H1 (cell line): Measurements from ENCODE around the gene CIC. TPM values are rescaled to one million over a fixed set of nuclear protein-coding genes. Genes with fewer than 3 reads are reported as not detected.

Source experiments
- CBX8 ChIP-seq: fragments of 300-800, 300-1000 bp; sonication (generic); IDR thresholded peaks from 2 replicates; pipeline ENCODE4 v1.7.1; 2016; ENCODE audit warnings: low read depth, low read length, borderline replicate concordance
- EZH2 ChIP-seq: fragments of 200-600 bp; sonication (generic); IDR thresholded peaks from 2 replicates; pipeline ENCODE4 v1.7.1; 2012; ENCODE audit warnings: low read depth, mild to moderate bottlenecking, moderate library complexity, low read length, inconsistent platforms; ENCODE audit not compliant: severe bottlenecking
- KDM1A ChIP-seq: fragments of 200-600, 300-600 bp; sonication (generic); IDR thresholded peaks from 2 replicates; pipeline ENCODE4 v1.7.1; 2016; ENCODE audit warnings: mild to moderate bottlenecking, low read length, borderline replicate concordance
- KDM4A ChIP-seq: IDR thresholded peaks from one replicate; pipeline ENCODE4 v1.7.1; 2012; ENCODE audit warnings: low read depth, mild to moderate bottlenecking, moderate library complexity, low read length, inconsistent platforms; ENCODE audit not compliant: severe bottlenecking
- NRF1 ChIP-seq: IDR thresholded peaks from 2 replicates; pipeline ENCODE4 v1.6.1; 2011; ENCODE audit warnings: mild to moderate bottlenecking, low read depth, low read length, improper control_type of control experiment
- RFX5 ChIP-seq: IDR thresholded peaks from 2 replicates; pipeline ENCODE4 v1.6.1; 2011; ENCODE audit warnings: low read depth, low read length, improper control_type of control experiment, borderline replicate concordance
- RNF2 ChIP-seq: fragments of 200-900, 300-1000 bp; sonication (generic); IDR thresholded peaks from 2 replicates; pipeline ENCODE4 v1.7.1; 2016; ENCODE audit warnings: borderline replicate concordance, low read depth, mild to moderate bottlenecking, antibody characterized with exemption, low read length; ENCODE audit not compliant: poor library complexity, severe bottlenecking; ENCODE audit errors: missing control alignments
- SIX5 ChIP-seq: IDR thresholded peaks from 2 replicates; pipeline ENCODE4 v1.6.1; 2011; ENCODE audit warnings: mild to moderate bottlenecking, low read depth, low read length
- SP2 ChIP-seq: IDR thresholded peaks from 2 replicates; pipeline ENCODE4 v1.6.1; 2012; ENCODE audit warnings: mild to moderate bottlenecking, low read length, inconsistent platforms
- SP4 ChIP-seq: IDR thresholded peaks from 2 replicates; pipeline ENCODE4 v1.6.1; 2012; ENCODE audit warnings: low read length, inconsistent platforms
- TEAD4 ChIP-seq: IDR thresholded peaks from 2 replicates; pipeline ENCODE4 v1.6.1; 2012; ENCODE audit warnings: low read depth, low read length, inconsistent platforms, mixed read lengths
- polyA plus RNA-seq, 7 experiments: library from polyadenylated mRNA; depleted of rRNA in 3 of 7; stranded (reverse) in 5 of 7; unstranded in 2 of 7; fragments of >200 nt in 5 of 7; fragments of 200-250 nt in 2 of 7; gene quantifications; 1 replicate in 5 of 7; 2 replicates in 1 of 7; 4 replicates in 1 of 7; pipeline versions ENCODE4 v1.2.1 to v1.2.3, GENCODE V29; 2011 to 2013; ENCODE audit warnings: missing spikeins in 2 of 7, mixed read lengths in 2 of 7
- total RNA-seq: library from RNA; stranded (reverse); fragmentation: NEBNext Ultra II Directional; extraction: Animal tissue kit (Norgen Biotek cat#: 25700); gene quantifications from 2 replicates; pipeline ENCODE4 v1.2.1, GENCODE V29; 2021
- TF ChIP-seq, protein P1 (sequence below): IDR thresholded peaks from 2 replicates; pipeline ENCODE4 v1.6.1; 2011; ENCODE audit warnings: low read depth, mild to moderate bottlenecking, low read length; ENCODE audit not compliant: insufficient read depth

The CIC gene
- total and polyA plus RNA-seq, 2 of the 8 experiments (the other 6 are each of a cell fraction or from before 2014, with no cell fraction given): 13.2 to 43.6 TPM

DNA sequence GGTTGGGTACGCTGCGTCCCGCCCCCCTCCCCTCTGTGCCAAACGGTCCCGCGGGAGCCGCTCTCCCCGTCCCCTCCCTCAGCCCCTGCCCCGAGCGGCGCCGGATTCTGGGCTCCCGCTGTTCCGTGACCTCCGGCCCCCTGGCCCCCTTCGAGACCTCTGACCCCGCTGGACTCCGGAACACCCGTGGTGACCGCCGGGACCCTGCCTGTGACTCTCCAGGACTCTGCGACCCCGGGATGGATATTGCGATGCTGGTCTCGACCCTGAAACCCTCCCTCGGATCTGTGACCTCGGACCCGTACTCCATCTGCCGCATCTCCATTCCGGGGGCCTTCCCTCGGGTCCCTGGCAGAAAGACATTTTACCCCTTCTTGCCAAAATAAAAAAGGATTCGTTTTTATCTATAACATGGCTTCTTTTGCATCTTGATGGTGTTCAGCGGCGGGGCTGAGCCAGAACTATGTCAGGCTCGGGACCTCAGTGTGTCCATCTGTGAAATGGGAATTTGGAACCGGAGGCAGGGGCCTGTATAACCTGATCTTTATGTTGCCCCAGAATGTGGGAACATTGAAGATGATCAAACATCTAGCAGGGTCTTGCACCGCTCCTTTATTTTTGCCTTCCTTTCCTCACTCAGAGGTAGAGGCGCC is 55.7 kb downstream of the CIC start (continued):
- TF ChIP-seq EZH2 (no peak), KDM4A (peak; percentile 6), TEAD4 (0 out of 2 replicates have a peak, but pooled peaks have one; percentile 9), SP4 (no peak), RNF2 (no peak), RFX5 (no peak), SP2 (no peak), CBX8 (no peak), KDM1A (peak; percentile 97; the same call in 1 of the 2 replicates), SIX5 (no peak), NRF1 (no peak)
- TF ChIP-seq, protein P1, sequence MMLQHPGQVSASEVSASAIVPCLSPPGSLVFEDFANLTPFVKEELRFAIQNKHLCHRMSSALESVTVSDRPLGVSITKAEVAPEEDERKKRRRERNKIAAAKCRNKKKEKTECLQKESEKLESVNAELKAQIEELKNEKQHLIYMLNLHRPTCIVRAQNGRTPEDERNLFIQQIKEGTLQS: no peak
